Panc1 (cell line): ENCODE measurements around the gene REV3L.

Source experiments
- CTCF ChIP-seq: fragments of 450-650 bp; IDR thresholded peaks from 2 replicates; pipeline ENCODE4 v1.5.1; 2017; ENCODE audit warnings: mild to moderate bottlenecking
- POLR2AphosphoS5 ChIP-seq: IDR thresholded peaks from 2 replicates; pipeline ENCODE4 v1.6.1; 2012; ENCODE audit warnings: mild to moderate bottlenecking, low read depth, low read length, moderate library complexity
- REST ChIP-seq, 2 experiments: IDR thresholded peaks; 2 replicates each; pipeline ENCODE4 v1.6.1; 2011 to 2012; ENCODE audit warnings: low read depth in 2 of 2, control low read depth in 1 of 2, low read length in 1 of 2, mild to moderate bottlenecking in 1 of 2, moderate library complexity in 1 of 2; ENCODE audit not compliant: insufficient read depth in 1 of 2
- TCF7L2 ChIP-seq: IDR thresholded peaks from 2 replicates; pipeline ENCODE4 v1.6.1; 2011; ENCODE audit warnings: mild to moderate bottlenecking, low read depth, low read length, inconsistent platforms

- TF ChIP-seq CTCF (no peak), REST (IDR thresholded peaks at IDR 0.05; ENCODE audit: insufficient read depth in 1 of 2, low read depth in 2 of 2, low read length in 1 of 2) (no peak), POLR2AphosphoS5 (no peak), TCF7L2 (no peak)
Observed at GRCh38 chr6:111406200-111406721, 76.8 kb downstream of the REV3L start.
